ENCODE data around the gene NPTXR. TPM values are rescaled to one million over a fixed set of nuclear protein-coding genes. Genes with fewer than 3 reads are reported as not detected.

The NPTXR gene
- total and polyA plus RNA-seq, 2 of the 4 experiments (the other 2 are of a cell fraction) = 0.36 to 2.2 TPM

- H3K9ac ChIP-seq (ENCODE audit: low read depth, low read length) = no peak overlapping the region
- dilution Hi-C loops (cut with HindIII; ENCODE audit: low sequenced_read_pairs, unreplicated experiment) = no loop called here
- POLR2A ChIA-PET (ENCODE audit: unreplicated experiment) = no interaction called here
- intact Hi-C loops (cut with micrococcal nuclease) = loop anchor here (5.0 kb wide), 1 partner anchor 57 kb away; the partner anchor contains the start of gene NPTXR
- peak overlapping the region; percentile 8; the same call in 1 of the 2 replicates for H3K4ac ChIP-seq (ENCODE audit: low read depth, low read length)
- in situ Hi-C loops (cut with MboI; ENCODE audit: low sequenced_read_pairs) = no loop called here
- CTCF ChIA-PET = no interaction called here
- no peak overlapping the region for H3K4me3 ChIP-seq (ENCODE audit: insufficient read depth, low read depth, low read length)
- H3K56ac ChIP-seq (ENCODE audit: extremely low read depth, insufficient read depth, low read length) = no peak overlapping the region
- TF ChIP-seq SMC3 (IDR thresholded peaks at IDR 0.05; ENCODE audit: low read depth, low read length) (no peak), CEBPB (IDR thresholded peaks at IDR 0.05; ENCODE audit: low read depth, low read length) (no peak), POLR2A (IDR thresholded peaks at IDR 0.05; ENCODE audit: low read depth, low read length) (no peak), MAFK (IDR thresholded peaks at IDR 0.05; ENCODE audit: low read depth, low read length) (no peak), MAZ (IDR thresholded peaks at IDR 0.05; ENCODE audit: borderline replicate concordance, low read depth, low read length) (no peak), RCOR1 (IDR thresholded peaks at IDR 0.05; ENCODE audit: insufficient replicate concordance, low read length) (no peak), USF2 (IDR thresholded peaks at IDR 0.05; ENCODE audit: low read depth, low read length) (no peak), ELK1 (IDR thresholded peaks at IDR 0.05; ENCODE audit: borderline replicate concordance, low read depth, low read length) (no peak), NFE2L2 (IDR thresholded peaks at IDR 0.05; ENCODE audit: low read depth, low read length) (no peak)
- H2BK15ac ChIP-seq (ENCODE audit: low read depth, low read length) = no peak overlapping the region
- H2BK20ac ChIP-seq (ENCODE audit: low read depth, low read length) = no peak overlapping the region
- no peak overlapping the region for H4K91ac ChIP-seq (ENCODE audit: insufficient read depth, low read depth, low read length)
- H3K27me3 ChIP-seq (ENCODE audit: control insufficient read depth, insufficient read depth, low read length) = no peaks in the 10 kb centered on the region
- no peak overlapping the region for H3K23ac ChIP-seq (ENCODE audit: low read depth, low read length)
- no peak overlapping the region; the same call in 1 of the 2 replicates for H2BK120ac ChIP-seq (ENCODE audit: low read depth, low read length)
- BruUV-seq (replicated peaks) = no TSS peak
- no peak overlapping the region for H3K14ac ChIP-seq (replicated peaks; ENCODE audit: low read depth, low read length)
- no peak overlapping the region for H2BK5ac ChIP-seq (ENCODE audit: low read depth, low read length, poor library complexity, severe bottlenecking)
- peaks cover 10% of the 10 kb centered on the region for H4K20me1 ChIP-seq (ENCODE audit: insufficient read depth, low read length)
- H3K27ac ChIP-seq (ENCODE audit: insufficient read depth, low read length) = no peak overlapping the region
- H2AK5ac ChIP-seq (ENCODE audit: low read depth, low read length) = no peak overlapping the region
- H4K8ac ChIP-seq (ENCODE audit: low read depth in 2 of 2, low read length in 2 of 2) = no peak overlapping the region
- DNase-seq (no peak), ATAC-seq (ENCODE audit: low read depth) (no peak)
- no peak overlapping the region for H2AFZ ChIP-seq (replicated peaks; ENCODE audit: low read length, poor library complexity)
- H3K79me1 ChIP-seq (ENCODE audit: low read depth in 1 of 2, low read length in 2 of 2) = peaks cover 6 to 46% of the 10 kb centered on the region in 2 experiments; a peak in 3 of 4 replicates
- no peak overlapping the region for H4K5ac ChIP-seq (ENCODE audit: low read depth, low read length)
- H3K4me1 ChIP-seq (ENCODE audit: control insufficient read depth, insufficient read depth, low read length) = peaks cover 14% of the 10 kb centered on the region
- no CpG with 5 or more reads among the region's 5 CpGs for WGBS, 2 experiments (ENCODE audit: extremely low coverage in 2 of 2, insufficient read length in 1 of 2)
- H3K9me3 ChIP-seq (ENCODE audit: control insufficient read depth, insufficient read depth, low read length) = no peaks in the 10 kb centered on the region
- H3K9me1 ChIP-seq (ENCODE audit: insufficient read depth, low read length) = peaks cover 25% of the 10 kb centered on the region
- H3K36me3 ChIP-seq (ENCODE audit: control insufficient read depth, insufficient read depth, low read length) = peaks cover 15% of the 10 kb centered on the region; the same call in 1 of the 2 replicates
- no peak overlapping the region for H3K18ac ChIP-seq (ENCODE audit: low read depth, low read length)
- H2AK9ac ChIP-seq (replicated peaks; ENCODE audit: low read depth, low read length, poor library complexity) = no peak overlapping the region
- H3K4me2 ChIP-seq (ENCODE audit: low read depth, low read length) = no peak overlapping the region
These were observed 59.0 kb downstream of the NPTXR start for GRCh38 chr22:38784856-38785255.

Measured in IMR-90 (cell line).